ENCODE measurements around the gene CEP95. TPM values are rescaled to one million over a fixed set of nuclear protein-coding genes. Genes with fewer than 3 reads are reported as not detected.

CEP95 gene
- total RNA-seq, 1 experiment from 2014 or later: 67.3 TPM

DNA sequence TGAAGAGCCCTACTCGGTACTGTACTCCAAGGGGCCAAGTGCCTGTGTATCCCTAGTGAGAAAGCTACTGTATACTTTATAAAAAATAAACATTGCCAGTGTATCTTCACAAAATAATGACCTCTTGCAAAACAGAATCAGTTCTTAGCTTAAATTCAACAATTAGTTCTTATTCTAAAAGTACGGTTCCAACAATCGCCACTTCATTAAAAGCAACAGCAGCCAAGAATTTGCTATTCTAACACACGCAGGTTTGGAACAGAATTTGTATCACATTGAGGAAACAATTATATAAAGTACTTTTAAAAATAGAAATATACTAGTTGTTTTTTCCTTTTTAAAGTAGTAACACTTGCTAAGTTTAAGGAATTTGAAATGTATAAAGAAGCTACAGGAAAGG is 48.5 kb downstream of the CEP95 start:
- Histone ChIP-seq H3K79me2 (ENCODE audit: insufficient read depth, low read length) (no peaks in the 10 kb centered on the region), H3K79me1 (ENCODE audit: insufficient read depth, low read depth, low read length, poor library complexity, severe bottlenecking) (no peaks in the 10 kb centered on the region)
- no peaks in the 10 kb centered on the region for H3K27me3 Mint-ChIP-seq (ENCODE audit: low read depth)

More for the DNA sequence above, 48.5 kb downstream of the CEP95 start:
- no peak overlapping the region for H3K27ac Mint-ChIP-seq
- TF ChIP-seq, protein P1, sequence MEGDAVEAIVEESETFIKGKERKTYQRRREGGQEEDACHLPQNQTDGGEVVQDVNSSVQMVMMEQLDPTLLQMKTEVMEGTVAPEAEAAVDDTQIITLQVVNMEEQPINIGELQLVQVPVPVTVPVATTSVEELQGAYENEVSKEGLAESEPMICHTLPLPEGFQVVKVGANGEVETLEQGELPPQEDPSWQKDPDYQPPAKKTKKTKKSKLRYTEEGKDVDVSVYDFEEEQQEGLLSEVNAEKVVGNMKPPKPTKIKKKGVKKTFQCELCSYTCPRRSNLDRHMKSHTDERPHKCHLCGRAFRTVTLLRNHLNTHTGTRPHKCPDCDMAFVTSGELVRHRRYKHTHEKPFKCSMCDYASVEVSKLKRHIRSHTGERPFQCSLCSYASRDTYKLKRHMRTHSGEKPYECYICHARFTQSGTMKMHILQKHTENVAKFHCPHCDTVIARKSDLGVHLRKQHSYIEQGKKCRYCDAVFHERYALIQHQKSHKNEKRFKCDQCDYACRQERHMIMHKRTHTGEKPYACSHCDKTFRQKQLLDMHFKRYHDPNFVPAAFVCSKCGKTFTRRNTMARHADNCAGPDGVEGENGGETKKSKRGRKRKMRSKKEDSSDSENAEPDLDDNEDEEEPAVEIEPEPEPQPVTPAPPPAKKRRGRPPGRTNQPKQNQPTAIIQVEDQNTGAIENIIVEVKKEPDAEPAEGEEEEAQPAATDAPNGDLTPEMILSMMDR (conservative IDR thresholded peaks at IDR 0.05): no peak
- Histone ChIP-seq H2BK20ac (ENCODE audit: low read depth, low read length, poor library complexity, severe bottlenecking) (no peak overlapping the region), H3K23ac (ENCODE audit: insufficient read length, low read depth, low read length) (no peak overlapping the region), H2BK5ac (ENCODE audit: insufficient read length, low read length) (no peak overlapping the region), H3T11ph (ENCODE audit: low read length) (no peak overlapping the region), H4K91ac (ENCODE audit: insufficient read length, low read depth, low read length) (no peak overlapping the region), H3K14ac (ENCODE audit: insufficient read depth, low read length) (no peak overlapping the region), H3K18ac (ENCODE audit: insufficient read length, low read depth, low read length) (no peak overlapping the region), H3K23me2 (ENCODE audit: insufficient read length, low read depth, low read length, poor library complexity, severe bottlenecking) (no peaks in the 10 kb centered on the region), H3K27ac (ENCODE audit: insufficient read length, low read depth, low read length) (no peak overlapping the region), H3K9me3 (ENCODE audit: control insufficient read depth, low read depth, low read length) (no peaks in the 10 kb centered on the region), H2BK15ac (ENCODE audit: low read depth, low read length) (no peak overlapping the region), H2BK120ac (ENCODE audit: low read depth, low read length, poor library complexity, severe bottlenecking) (no peak overlapping the region), H3K4me2 (ENCODE audit: insufficient read depth, insufficient read length, low read length) (no peak overlapping the region), H4K5ac (ENCODE audit: insufficient read length, low read depth, low read length) (no peak overlapping the region), H3K27me3 (ENCODE audit: insufficient read depth, low read length) (no peaks in the 10 kb centered on the region), H3K4ac (ENCODE audit: low read depth, low read length) (no peak overlapping the region), H3K4me1 (ENCODE audit: insufficient read depth, low read length) (no peaks in the 10 kb centered on the region), H2BK12ac (ENCODE audit: insufficient read length, low read depth, low read length) (no peak overlapping the region), H4K20me1 (ENCODE audit: control insufficient read depth, insufficient read depth, insufficient read length) (no peaks in the 10 kb centered on the region), H4K8ac (replicated peaks; ENCODE audit: insufficient read length, low read depth, low read length) (no peak overlapping the region), H2AK5ac (ENCODE audit: insufficient read length, low read length) (no peak overlapping the region), H3K9ac (ENCODE audit: extremely low read depth, insufficient read length, low read length) (no peak overlapping the region), H3K56ac (ENCODE audit: insufficient read length, low read depth, low read length) (no peak overlapping the region), H2AFZ (ENCODE audit: low read length) (no peak overlapping the region)
- no peaks in the 10 kb centered on the region for H3K9me3 Mint-ChIP-seq
- H3K36me3 Mint-ChIP-seq (ENCODE audit: insufficient read depth in 1 of 3, low read depth in 3 of 3): peaks cover 3 to 25% (median 11%) of the 10 kb centered on the region in 3 experiments; a peak in 5 of 7 replicates
- peaks cover 9 to 12% of the 10 kb centered on the region in 2 experiments for H3K4me1 Mint-ChIP-seq
- no peak overlapping the region for H3K4me3 Mint-ChIP-seq
- WGBS (ENCODE audit: extremely low coverage, insufficient read length, low lambda C conversion rate): no CpG with 5 or more reads among the region's 4 CpGs
- DNase-seq: no peak

Data from H9 (cell line).